ENCODE measurements around the gene DKC1.
"Not testable (repeated sequence)": the region's sequence is repeated elsewhere in the genome, so short reads cannot be mapped to it uniquely, and the experiment has no call there.

The DKC1 gene

DNA sequence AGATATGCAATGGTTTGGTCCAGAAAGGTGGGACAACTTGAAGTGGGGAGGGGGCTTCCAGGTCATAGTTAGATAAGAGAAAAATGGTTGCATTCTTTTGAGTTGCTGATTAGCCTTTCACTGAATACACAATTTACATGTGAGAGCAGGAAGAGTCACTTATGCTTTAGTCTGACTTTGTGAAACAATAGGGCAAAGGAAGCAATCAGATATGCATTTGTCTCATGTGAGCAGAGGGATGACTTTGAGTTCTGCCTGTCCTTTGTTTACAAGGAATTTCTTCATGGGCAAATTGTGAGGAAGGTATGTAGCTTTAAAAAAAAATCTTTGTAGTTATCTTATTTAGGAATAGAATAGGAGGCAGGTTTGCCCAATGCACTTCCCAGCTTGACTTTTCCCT is 58.9 kb downstream of the DKC1 start:
- TF ChIP-seq, protein P1, sequence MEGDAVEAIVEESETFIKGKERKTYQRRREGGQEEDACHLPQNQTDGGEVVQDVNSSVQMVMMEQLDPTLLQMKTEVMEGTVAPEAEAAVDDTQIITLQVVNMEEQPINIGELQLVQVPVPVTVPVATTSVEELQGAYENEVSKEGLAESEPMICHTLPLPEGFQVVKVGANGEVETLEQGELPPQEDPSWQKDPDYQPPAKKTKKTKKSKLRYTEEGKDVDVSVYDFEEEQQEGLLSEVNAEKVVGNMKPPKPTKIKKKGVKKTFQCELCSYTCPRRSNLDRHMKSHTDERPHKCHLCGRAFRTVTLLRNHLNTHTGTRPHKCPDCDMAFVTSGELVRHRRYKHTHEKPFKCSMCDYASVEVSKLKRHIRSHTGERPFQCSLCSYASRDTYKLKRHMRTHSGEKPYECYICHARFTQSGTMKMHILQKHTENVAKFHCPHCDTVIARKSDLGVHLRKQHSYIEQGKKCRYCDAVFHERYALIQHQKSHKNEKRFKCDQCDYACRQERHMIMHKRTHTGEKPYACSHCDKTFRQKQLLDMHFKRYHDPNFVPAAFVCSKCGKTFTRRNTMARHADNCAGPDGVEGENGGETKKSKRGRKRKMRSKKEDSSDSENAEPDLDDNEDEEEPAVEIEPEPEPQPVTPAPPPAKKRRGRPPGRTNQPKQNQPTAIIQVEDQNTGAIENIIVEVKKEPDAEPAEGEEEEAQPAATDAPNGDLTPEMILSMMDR (IDR thresholded peaks at IDR 0.05; ENCODE audit: control extremely low read depth, extremely low read depth, low read depth, missing control alignments): no peak
- CTCF ChIA-PET: interaction anchor here (0.7 to 1.6 kb wide), 2 partner anchors 23 to 70 kb away, joined by 3 read pairs; partner anchors contain the start of gene GAB3
- POLR2A ChIA-PET: no interaction called here
- DNase-seq (ENCODE audit: extremely low spot score): no peak

DNA sequence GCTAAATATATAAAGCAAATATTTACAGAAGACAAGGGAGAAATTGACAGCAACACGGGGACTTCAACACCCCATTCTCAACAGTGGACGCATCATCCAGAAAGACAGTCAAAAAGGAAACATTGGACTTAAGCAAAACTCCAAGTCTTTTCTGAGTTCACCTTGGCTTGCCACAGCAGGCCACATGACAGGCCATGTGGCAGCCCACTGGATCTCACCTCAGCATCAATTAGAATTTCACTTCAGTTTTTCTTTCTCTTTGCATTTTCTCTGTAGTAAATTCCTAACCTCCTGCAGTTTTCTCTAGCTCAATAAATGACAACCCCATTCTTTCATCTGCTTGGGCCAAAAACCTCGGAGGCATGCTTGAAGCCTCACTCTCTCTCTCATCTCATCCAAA is 59.4 kb downstream of the DKC1 start:
- CTCF ChIA-PET: interaction anchor here (0.7 to 1.6 kb wide), 2 partner anchors 23 to 71 kb away, joined by 3 read pairs; partner anchors contain the start of gene GAB3
- TF ChIP-seq, protein P1 (IDR thresholded peaks at IDR 0.05; ENCODE audit: control extremely low read depth, extremely low read depth, low read depth, missing control alignments): no peak
- DNase-seq (ENCODE audit: extremely low spot score): no peak
- POLR2A ChIA-PET: no interaction called here

DNA sequence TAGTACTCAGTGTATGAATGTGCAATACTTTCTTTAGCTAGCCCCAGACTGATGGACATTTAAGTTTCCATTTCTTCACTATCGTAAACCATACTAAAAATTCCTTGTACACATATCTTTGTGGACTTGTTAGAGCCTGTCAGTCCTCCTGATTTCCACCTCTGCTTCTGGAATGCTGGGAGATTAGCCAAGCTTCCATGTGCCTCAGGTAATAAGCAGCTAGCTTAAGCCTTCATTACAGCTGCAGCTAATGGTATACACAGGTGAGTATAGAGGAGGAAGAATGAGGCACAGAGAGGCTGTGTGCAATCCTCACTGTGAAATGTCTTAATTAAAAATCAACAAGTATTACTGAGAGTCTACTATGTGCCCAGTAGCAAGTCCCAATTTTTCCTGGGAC is 62.0 kb downstream of the DKC1 start:
- TF ChIP-seq, protein P1 (IDR thresholded peaks at IDR 0.05; ENCODE audit: control extremely low read depth, extremely low read depth, low read depth, missing control alignments): no peak
- CTCF ChIA-PET: no interaction called here
- POLR2A ChIA-PET: no interaction called here
- DNase-seq (ENCODE audit: extremely low spot score): no peak

- DNase-seq (ENCODE audit: extremely low spot score); POLR2A ChIA-PET; CTCF ChIA-PET: not testable (repeated sequence)
Observed at GRCh38 chrX:154825586-154825985, 62.9 kb downstream of the DKC1 start.
